NCI-H748 (cell line): Measurements from ENCODE around the gene KSR1.
"Not testable (repeated sequence)": the region's sequence is repeated elsewhere in the genome, so short reads cannot be mapped to it uniquely, and the experiment has no call there.

ENCODE experiments used
- DNase-seq: peaks from one replicate; lab custom pipeline; 2025; ENCODE audit not compliant: unreplicated experiment; lab: John Stamatoyannopoulos, UW

KSR1 gene

GRCh38 chr17:27491713-27492190 is 35.5 kb downstream of the KSR1 start:
- no peak for DNase-seq

GRCh38 chr17:27492470-27492869 is 36.2 kb downstream of the KSR1 start:
- DNase-seq: no peak

DNA sequence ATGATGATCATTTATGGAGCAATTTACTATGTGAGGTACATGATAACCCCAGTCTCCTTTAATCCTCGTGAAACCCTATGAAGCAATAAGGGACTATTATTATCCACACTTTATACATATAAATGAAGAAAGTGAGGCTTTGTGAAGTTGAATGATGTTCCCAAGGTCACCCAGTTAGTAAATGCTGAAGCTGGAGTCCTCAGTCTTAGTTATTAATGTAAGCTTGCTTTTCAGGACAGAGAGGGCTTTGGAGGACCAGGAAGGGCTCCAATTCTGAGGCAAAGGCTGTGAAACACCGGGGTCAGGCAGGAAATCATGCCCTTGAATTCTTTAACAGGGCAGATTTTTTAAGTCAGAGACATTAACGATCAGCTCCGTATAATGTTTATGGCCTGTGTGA is 36.8 kb downstream of the KSR1 start:
- no peak for DNase-seq

DNA sequence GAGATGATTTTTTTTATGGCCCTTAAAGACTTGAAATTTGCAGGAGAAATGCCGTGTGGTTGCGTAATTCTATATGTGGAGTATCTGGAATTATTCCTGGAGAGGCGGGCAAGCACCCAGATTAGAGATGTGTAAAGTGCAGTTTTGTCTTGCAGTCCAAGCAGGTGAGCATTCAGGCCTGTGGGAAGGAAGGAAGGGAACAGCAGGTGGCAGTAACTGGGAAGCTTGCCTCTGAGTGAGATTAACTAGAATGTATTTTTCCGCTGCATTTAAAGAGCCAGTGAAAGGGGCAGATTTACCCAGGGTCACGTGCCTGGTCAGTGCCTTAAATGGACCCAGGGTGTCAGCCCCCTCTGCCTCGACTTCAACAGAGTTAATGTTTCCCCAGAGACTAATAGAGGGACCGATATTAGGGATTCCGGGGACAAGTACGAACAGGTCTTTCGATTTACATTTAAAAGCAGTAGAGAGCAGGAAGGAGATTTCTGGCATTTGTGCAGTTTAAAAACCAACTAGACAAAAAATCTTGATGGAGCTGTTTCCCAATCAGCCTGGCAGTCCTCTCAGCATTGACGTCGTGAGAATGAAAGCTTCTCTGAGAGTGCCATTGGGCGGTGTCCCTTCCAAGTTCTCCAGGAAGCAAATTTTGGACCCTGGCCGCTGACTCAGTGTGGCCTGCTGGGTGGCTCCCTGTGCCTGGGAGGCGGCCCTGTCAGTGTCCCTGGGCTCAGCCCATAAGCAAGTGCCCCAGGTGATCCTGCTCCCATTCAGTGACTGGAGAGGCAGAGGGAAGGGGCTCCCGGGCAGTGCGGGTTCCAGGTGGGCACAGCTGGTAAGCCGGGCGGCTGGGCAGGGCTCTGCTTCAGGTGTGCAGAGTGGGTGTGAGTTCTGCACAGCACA is 38.2 kb downstream of the KSR1 start:
- DNase-seq: no peak

GRCh38 chr17:27495460-27495859 is 39.2 kb downstream of the KSR1 start:
- no peak for DNase-seq

GRCh38 chr17:27496005-27496404 is 39.8 kb downstream of the KSR1 start:
- DNase-seq: no peak

DNA sequence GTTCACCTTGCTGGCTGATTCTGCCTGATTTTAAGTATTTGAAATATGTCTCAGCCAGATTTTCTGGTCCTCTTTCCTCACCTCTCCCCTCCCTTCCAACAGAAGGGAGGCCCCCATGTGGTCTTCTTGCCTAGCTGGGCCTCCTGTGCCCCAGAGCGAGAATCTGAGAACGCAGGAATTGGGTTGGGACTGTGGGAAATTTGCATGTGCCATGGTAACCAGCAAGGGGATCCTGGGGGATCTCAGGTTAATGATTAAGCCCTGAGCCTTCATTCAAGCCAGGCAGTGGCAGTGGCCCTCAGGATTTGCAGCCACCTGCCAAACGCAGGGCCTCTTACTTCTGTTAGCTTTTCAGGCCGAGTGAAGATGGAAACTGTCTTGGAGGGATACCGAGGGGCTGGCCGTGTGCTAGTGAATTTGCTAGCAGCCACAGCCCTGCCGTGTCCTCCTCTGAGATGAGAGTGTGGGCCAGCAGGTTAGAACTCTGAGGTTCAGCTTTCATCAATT is 40.2 kb downstream of the KSR1 start:
- DNase-seq: no peak

DNA sequence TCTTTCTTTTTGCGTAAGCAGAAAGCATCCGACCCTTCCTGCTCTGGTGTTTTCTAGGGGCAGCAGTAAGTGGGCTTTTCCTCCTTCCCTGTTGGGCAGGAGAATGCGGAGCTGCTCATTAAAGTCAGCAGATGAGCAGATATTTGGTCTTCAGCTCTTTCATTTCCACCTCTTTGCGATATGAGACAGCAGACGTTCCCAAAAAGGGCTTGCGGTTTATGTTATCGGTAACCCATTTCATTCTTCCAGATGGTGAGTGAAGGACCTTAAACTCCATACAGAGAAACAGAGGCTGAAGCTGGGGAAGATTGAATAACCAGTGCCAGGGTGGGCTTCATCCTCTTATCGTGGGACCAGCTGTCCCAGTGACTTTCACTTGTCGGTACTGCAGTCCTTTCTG is 40.7 kb downstream of the KSR1 start:
- no peak for DNase-seq

- no peak for DNase-seq
These were observed 41.4 kb downstream of the KSR1 start for GRCh38 chr17:27497696-27498095.

DNA sequence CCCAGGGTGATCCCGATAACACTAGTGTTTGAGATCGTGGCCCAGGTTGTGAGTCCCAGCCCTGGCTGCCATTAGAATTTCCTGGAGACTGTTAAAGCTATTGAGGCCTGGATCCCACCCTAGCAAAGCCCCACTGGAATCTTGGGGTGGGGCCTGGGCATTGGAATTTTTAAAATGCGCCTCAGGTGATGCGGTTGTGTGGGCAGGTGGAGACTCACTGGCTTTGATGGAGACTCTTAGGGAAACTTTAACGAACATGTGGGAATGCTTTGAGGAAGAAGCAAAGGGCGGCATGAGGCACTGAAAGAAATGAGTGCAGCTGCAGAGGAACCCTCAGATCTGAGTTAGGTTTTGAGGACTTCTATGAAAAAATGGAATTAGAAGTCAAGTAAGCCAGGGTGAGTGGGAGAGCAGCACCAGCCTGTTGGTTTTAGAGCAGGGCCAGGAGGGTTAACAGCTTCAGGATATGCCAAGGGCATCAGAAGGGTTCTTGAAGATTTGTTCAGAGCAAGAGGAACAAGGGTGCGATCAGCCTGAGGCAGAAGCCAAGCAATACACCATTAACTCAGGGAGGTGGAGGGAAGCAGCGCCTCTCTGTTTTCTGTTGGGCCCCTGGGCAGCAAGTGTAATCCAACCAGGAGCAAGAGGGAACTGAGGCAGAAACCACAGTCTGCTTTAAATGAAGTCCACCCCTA is 42.5 kb downstream of the KSR1 start:
- DNase-seq: no peak

DNA sequence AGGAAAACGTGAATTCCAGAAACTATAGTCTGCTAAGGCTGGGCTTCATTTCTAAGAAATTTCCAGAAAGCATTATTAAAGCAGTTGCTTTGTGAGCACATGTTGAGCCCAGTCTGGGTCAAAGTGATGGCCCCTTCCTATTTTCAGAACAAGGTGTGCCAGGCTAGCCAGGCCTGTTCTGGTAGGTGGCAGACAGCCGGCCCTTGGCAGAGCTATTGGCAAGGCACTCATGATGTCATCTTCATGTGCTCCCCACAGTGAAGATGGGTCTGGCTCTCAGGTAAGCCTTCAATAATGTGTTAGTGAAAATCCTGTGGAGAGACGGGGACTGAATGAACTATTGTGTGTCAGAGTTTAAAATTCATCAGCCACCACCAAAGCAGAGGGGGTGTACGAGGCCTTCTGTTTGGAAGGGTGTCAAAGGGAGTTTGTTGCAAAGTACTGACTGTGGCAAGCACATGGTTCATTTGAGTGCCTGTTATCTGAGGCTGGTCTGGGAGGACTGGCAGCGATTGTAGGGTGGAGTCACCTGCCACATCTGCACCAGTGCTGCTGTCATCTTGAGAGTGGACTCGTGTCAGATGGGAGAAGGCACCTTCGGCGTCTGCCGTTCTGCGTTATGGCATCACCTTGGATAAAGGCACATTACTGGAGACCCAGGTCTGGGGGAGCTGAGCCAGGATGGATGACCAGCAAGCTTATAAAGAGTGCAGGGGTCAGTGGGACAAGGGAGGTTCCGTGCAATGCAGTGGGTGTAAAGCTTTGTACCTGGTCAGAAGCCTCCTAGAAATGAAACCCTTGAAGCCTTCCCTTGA is 43.4 kb downstream of the KSR1 start:
- DNase-seq: no peak

DNA sequence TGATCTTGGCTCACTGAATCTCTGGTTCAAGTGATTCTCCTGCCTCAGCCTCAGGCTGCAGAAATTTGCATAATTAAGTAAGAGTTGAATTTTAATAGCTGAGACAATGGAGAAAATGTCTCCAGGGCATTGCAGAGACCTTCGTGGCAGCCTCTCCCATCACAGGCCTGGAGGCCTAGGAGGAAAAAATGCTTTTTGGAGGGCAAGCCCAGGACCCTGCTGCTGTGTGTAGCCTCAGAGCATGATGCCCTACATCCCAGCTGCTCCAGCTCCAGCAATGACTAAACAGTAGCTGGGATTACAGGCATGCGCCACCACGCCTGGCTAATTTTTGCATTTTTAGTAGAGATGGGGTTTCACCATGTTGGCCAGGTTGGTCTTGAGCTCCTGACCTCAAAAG is 45.1 kb downstream of the KSR1 start:
- DNase-seq: not testable (repeated sequence)

- DNase-seq: no peak
These were observed 46.5 kb downstream of the KSR1 start for GRCh38 chr17:27502526-27503324.

- DNase-seq: no peak
These were observed 47.4 kb downstream of the KSR1 start for GRCh38 chr17:27503611-27504010.

- peak; percentile 19 for DNase-seq
These were observed 48.1 kb downstream of the KSR1 start for GRCh38 chr17:27504188-27504995.

- peak; percentile 73 for DNase-seq
These were observed 50.3 kb downstream of the KSR1 start for GRCh38 chr17:27506348-27507218.

DNA sequence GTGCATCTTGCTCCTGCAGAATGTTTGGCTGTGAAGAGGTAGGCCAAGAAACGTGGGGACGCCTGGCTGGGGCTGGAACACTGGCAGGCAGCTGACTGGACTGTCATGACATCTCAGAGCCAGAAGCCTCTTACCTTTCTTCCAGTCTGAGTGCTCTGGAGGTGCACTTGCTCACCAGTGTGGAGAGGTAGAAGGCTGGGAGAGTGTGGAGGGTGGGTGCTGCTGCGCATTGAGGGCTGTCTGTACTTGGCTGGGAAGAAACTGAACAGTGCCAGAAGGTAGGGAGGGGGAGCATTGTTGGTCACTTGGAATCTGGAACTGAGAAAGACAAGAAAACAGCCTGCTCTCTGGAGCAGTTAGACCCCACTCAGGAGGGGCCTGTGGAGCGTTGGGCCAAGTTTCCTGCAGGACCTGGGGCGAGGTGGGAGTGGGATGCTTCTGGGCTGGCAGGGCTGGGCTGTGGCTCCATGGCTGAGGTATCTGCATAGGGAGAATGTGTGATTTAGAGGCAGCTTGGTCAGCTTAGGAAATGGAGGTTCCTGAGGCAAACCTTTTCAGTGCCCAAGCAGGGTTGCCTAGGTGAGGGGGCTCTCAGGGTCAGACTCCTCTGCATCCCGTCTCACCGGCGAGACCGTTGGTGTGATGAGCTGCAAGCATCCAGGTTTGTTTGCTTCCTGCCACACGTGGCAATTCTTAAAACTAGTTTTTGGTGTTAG is 55.1 kb downstream of the KSR1 start:
- no peak for DNase-seq

- no peak for DNase-seq
These were observed 55.8 kb downstream of the KSR1 start for GRCh38 chr17:27512031-27512430.
